ENCODE measurements around the gene HOXC10. TPM values are rescaled to one million over a fixed set of nuclear protein-coding genes. Genes with fewer than 3 reads are reported as not detected.

The HOXC10 gene
- total RNA-seq, 1 donor = not detected

- DNase-seq (ENCODE audit: low read depth) = no peak
- H3K4me3 ChIP-seq (ENCODE audit: low read depth, low read length) = no peak overlapping the region
- no peak for TF ChIP-seq CTCF (IDR thresholded peaks at IDR 0.05; ENCODE audit: insufficient read depth, low read length)
These were observed 38.3 kb downstream of the HOXC10 start for GRCh38 chr12:54022960-54023884.

DNA sequence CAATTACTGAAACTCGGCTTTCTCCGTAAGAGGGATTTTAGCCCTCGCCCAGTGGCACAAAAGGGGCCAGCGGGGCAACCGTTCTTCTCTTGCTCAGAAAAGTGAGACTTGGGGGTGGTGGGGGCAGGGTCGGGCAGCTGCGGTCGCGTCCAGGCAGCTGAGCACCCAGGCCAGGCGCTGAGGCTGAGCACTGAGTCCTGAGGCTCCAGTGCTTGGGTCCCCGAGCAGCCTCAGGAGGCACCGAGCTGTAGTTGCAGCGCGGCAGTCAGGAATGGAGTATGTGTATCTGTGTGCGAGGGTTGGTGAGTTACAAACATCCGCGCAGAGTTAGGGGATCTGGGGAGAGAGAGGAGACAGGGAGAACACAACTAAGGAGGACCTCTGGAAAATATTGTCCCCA lies 39.2 kb downstream of the HOXC10 start:
- no peak for TF ChIP-seq CTCF (IDR thresholded peaks at IDR 0.05; ENCODE audit: insufficient read depth, low read length)
- H3K4me3 ChIP-seq (ENCODE audit: low read depth, low read length) = no peak overlapping the region
- DNase-seq (ENCODE audit: low read depth) = no peak

GRCh38 chr12:54024581-54025305 lies 39.8 kb downstream of the HOXC10 start:
- no peak overlapping the region for H3K4me3 ChIP-seq (ENCODE audit: low read depth, low read length)
- no peak for TF ChIP-seq CTCF (IDR thresholded peaks at IDR 0.05; ENCODE audit: insufficient read depth, low read length)
- DNase-seq (ENCODE audit: low read depth) = no peak

GRCh38 chr12:54025499-54026405 lies 40.8 kb downstream of the HOXC10 start:
- no peak for DNase-seq (ENCODE audit: low read depth)
- TF ChIP-seq CTCF (IDR thresholded peaks at IDR 0.05; ENCODE audit: insufficient read depth, low read length) = no peak
- H3K4me3 ChIP-seq (ENCODE audit: low read depth, low read length) = no peak overlapping the region

- TF ChIP-seq CTCF (IDR thresholded peaks at IDR 0.05; ENCODE audit: insufficient read depth, low read length) = no peak
- no peak for DNase-seq (ENCODE audit: low read depth)
- H3K4me3 ChIP-seq (ENCODE audit: low read depth, low read length) = no peak overlapping the region
These were observed 41.9 kb downstream of the HOXC10 start for GRCh38 chr12:54026640-54027441.

GRCh38 chr12:54027442-54027786 lies 42.5 kb downstream of the HOXC10 start:
- TF ChIP-seq CTCF (IDR thresholded peaks at IDR 0.05; ENCODE audit: insufficient read depth, low read length) = no peak
- no peak overlapping the region for H3K4me3 ChIP-seq (ENCODE audit: low read depth, low read length)
- no peak for DNase-seq (ENCODE audit: low read depth)
